Esophagus (tissue), 2 donors: ENCODE measurements around the gene TEKT5. TPM values are rescaled to one million over a fixed set of nuclear protein-coding genes. Genes with fewer than 3 reads are reported as not detected.
"Not testable (repeated sequence)": the region's sequence is repeated elsewhere in the genome, so short reads cannot be mapped to it uniquely, and the experiment has no call there.

ENCODE experiments used
- H3K27ac ChIP-seq, 2 donors: one replicate each; pipeline ENCODE4 v1.5.1; 2013; ENCODE audit warnings: low read depth in 2 of 2, mild to moderate bottlenecking in 2 of 2, inconsistent platforms in 1 of 2, low read length in 1 of 2, moderate library complexity in 1 of 2
- H3K27me3 ChIP-seq, 2 donors: one replicate each; pipeline ENCODE4 v1.6.1; 2013; ENCODE audit warnings: low read length in 2 of 2, control low read depth in 1 of 2, mild to moderate bottlenecking in 1 of 2; ENCODE audit not compliant: insufficient read depth in 2 of 2, control insufficient read depth in 1 of 2
- H3K36me3 ChIP-seq, 2 donors: one replicate each; pipeline ENCODE4 v1.6.1; 2013; ENCODE audit warnings: low read length in 1 of 2; ENCODE audit not compliant: control insufficient read depth in 2 of 2, insufficient read depth in 2 of 2
- H3K4me1 ChIP-seq, 2 donors: one replicate each; pipeline ENCODE4 v1.6.1; 2013; ENCODE audit warnings: low read length in 1 of 2; ENCODE audit not compliant: control insufficient read depth in 2 of 2, insufficient read depth in 2 of 2
- H3K4me3 ChIP-seq, 2 donors: one replicate each; pipeline ENCODE4 v1.5.1; 2013; ENCODE audit warnings: low read length in 2 of 2, mild to moderate bottlenecking in 2 of 2, low read depth in 1 of 2, moderate library complexity in 1 of 2
- H3K9me3 ChIP-seq, 2 donors: one replicate each; pipeline ENCODE4 v1.6.1; 2013; ENCODE audit warnings: mild to moderate bottlenecking in 2 of 2, low read depth in 1 of 2, low read length in 1 of 2, moderate library complexity in 1 of 2; ENCODE audit not compliant: control insufficient read depth in 2 of 2, insufficient read depth in 1 of 2
- WGBS, 2 donors: extraction: QIAGEN DNeasy Blood & Tissue Kit; methylation state at CpG; one replicate each; pipeline ENCODE4 v1.1.7; 2013; 5-methylcytosine and 5-hydroxymethylcytosine counted together
- polyA plus RNA-seq, 2 donors: library from polyadenylated mRNA; stranded (reverse); fragments of 200-250 nt; gene quantifications; one replicate each; pipeline ENCODE4 v1.2.3, GENCODE V29; 2013
- donor health status: healthy with polysubstance abuse.
- donor health status: Bipolar disorder and iron deficiency.

TEKT5 gene
- polyA plus RNA-seq, 2 donors = 0.22 TPM; not detected in 1

- H3K9me3 ChIP-seq = peaks cover 0 to 2% of the 10 kb centered on the region in 2 donors
- H3K36me3 ChIP-seq = no peaks in the 10 kb centered on the region
- 62 to 71% methylated on average over 6 of the region's 6 CpGs for WGBS, 2 donors
- no peaks in the 10 kb centered on the region for H3K4me1 ChIP-seq
- no peaks in the 10 kb centered on the region for H3K27me3 ChIP-seq
- H3K27ac ChIP-seq = no peak overlapping the region
- no peak overlapping the region for H3K4me3 ChIP-seq
Observed at GRCh38 chr16:10641953-10642949, 52.5 kb downstream of the TEKT5 start.

- H3K27ac ChIP-seq = no peak overlapping the region
- 93% methylated on average over 7 of the region's 7 CpGs for WGBS, 2 donors
- no peak overlapping the region for H3K4me3 ChIP-seq
- H3K4me1 ChIP-seq = no peaks in the 10 kb centered on the region
- no peaks in the 10 kb centered on the region for H3K36me3 ChIP-seq
- peaks cover 0 to 2% of the 10 kb centered on the region in 2 donors for H3K9me3 ChIP-seq
- no peaks in the 10 kb centered on the region for H3K27me3 ChIP-seq
Observed at GRCh38 chr16:10641555-10641952, 53.2 kb downstream of the TEKT5 start.

- no peak overlapping the region for H3K27ac ChIP-seq
- no peaks in the 10 kb centered on the region for H3K27me3 ChIP-seq
- no peaks in the 10 kb centered on the region for H3K4me1 ChIP-seq
- peaks cover 0 to 2% of the 10 kb centered on the region in 2 donors for H3K9me3 ChIP-seq
- H3K36me3 ChIP-seq = no peaks in the 10 kb centered on the region
- H3K4me3 ChIP-seq = no peak overlapping the region
- WGBS, 2 donors = 92 to 94% methylated on average over 3 of the region's 3 CpGs
Observed at GRCh38 chr16:10640934-10641333, 53.8 kb downstream of the TEKT5 start.

- no peaks in the 10 kb centered on the region for H3K27me3 ChIP-seq
- 85 to 87% methylated on average over 6 of the region's 6 CpGs for whole genome bisulfite sequencing, 2 donors
- no peaks in the 10 kb centered on the region for H3K36me3 ChIP-seq
- no peak overlapping the region for H3K27ac ChIP-seq
- H3K4me3 ChIP-seq = no peak overlapping the region
- no peaks in the 10 kb centered on the region for H3K4me1 ChIP-seq
- peaks cover 3 to 6% of the 10 kb centered on the region in 2 donors for H3K9me3 ChIP-seq
Observed at GRCh38 chr16:10638101-10638500, 56.6 kb downstream of the TEKT5 start.

GRCh38 chr16:10637337-10638037 is 57.2 kb downstream of the TEKT5 start:
- WGBS, 2 donors = 49 to 62% methylated on average over 6 of the region's 6 CpGs
- Histone ChIP-seq H3K4me3 (no peak overlapping the region), H3K27me3 (no peaks in the 10 kb centered on the region), H3K4me1 (no peaks in the 10 kb centered on the region), H3K9me3 (peaks cover 3 to 6% of the 10 kb centered on the region in 2 donors), H3K27ac (no peak overlapping the region), H3K36me3 (no peaks in the 10 kb centered on the region)

GRCh38 chr16:10635365-10636021 is 59.2 kb downstream of the TEKT5 start:
- H3K36me3 ChIP-seq = no peaks in the 10 kb centered on the region
- H3K27ac ChIP-seq = no peak overlapping the region
- peaks cover 3 to 5% of the 10 kb centered on the region in 2 donors for H3K9me3 ChIP-seq
- no peaks in the 10 kb centered on the region for H3K27me3 ChIP-seq
- no peak overlapping the region for H3K4me3 ChIP-seq
- H3K4me1 ChIP-seq = no peaks in the 10 kb centered on the region
- WGBS, 2 donors = 91 to 92% methylated on average over 12 of the region's 12 CpGs

GRCh38 chr16:10633429-10633828 is 61.3 kb downstream of the TEKT5 start:
- WGBS, 2 donors = 85 to 90% methylated on average over 4 of the region's 4 CpGs

GRCh38 chr16:10631886-10632285 is 62.8 kb downstream of the TEKT5 start:
- H3K9me3 ChIP-seq = peaks cover 3 to 5% of the 10 kb centered on the region in 2 donors
- no peak overlapping the region for H3K27ac ChIP-seq
- WGBS, 2 donors = 89 to 90% methylated on average over 2 of the region's 2 CpGs
- no peaks in the 10 kb centered on the region for H3K4me1 ChIP-seq
- H3K4me3 ChIP-seq = no peak overlapping the region
- no peaks in the 10 kb centered on the region for H3K27me3 ChIP-seq
- H3K36me3 ChIP-seq = no peaks in the 10 kb centered on the region

More at GRCh38 chr16:10633429-10633828, 61.3 kb downstream of the TEKT5 start:
- not testable (repeated sequence) for H3K27ac ChIP-seq, H3K27me3 ChIP-seq, H3K4me1 ChIP-seq, H3K4me3 ChIP-seq, H3K36me3 ChIP-seq, H3K9me3 ChIP-seq

- Histone ChIP-seq H3K27ac (no peak overlapping the region), H3K4me3 (no peak overlapping the region), H3K36me3 (no peaks in the 10 kb centered on the region), H3K9me3 (peaks cover under 1 to 3% of the 10 kb centered on the region in 2 donors), H3K27me3 (no peaks in the 10 kb centered on the region), H3K4me1 (peaks cover 0 to 2% of the 10 kb centered on the region in 2 donors)
- 67 to 74% methylated on average over 6 of the region's 6 CpGs for WGBS, 2 donors
Observed at GRCh38 chr16:10629592-10629963, 65.2 kb downstream of the TEKT5 start.
